Choroid plexus epithelial cell (primary cell): Measurements from ENCODE around the gene NELL1.

Experiments used
- DNase-seq: peaks from one replicate; pipeline ENCODE4 v3.0.0-alpha.2; 2010; ENCODE audit warnings: low read depth
- H3K4me3 ChIP-seq: 2 replicates; pipeline ENCODE4 v1.5.1; 2011; ENCODE audit warnings: low read depth, mild to moderate bottlenecking, control low read depth, low read length, moderate library complexity
- TF ChIP-seq, protein P1 (sequence below): conservative IDR thresholded peaks from 2 replicates; pipeline ENCODE4 v1.5.1; 2011; ENCODE audit warnings: low read depth, mild to moderate bottlenecking, control low read depth, inconsistent platforms, low read length, moderate library complexity

The NELL1 gene

DNA sequence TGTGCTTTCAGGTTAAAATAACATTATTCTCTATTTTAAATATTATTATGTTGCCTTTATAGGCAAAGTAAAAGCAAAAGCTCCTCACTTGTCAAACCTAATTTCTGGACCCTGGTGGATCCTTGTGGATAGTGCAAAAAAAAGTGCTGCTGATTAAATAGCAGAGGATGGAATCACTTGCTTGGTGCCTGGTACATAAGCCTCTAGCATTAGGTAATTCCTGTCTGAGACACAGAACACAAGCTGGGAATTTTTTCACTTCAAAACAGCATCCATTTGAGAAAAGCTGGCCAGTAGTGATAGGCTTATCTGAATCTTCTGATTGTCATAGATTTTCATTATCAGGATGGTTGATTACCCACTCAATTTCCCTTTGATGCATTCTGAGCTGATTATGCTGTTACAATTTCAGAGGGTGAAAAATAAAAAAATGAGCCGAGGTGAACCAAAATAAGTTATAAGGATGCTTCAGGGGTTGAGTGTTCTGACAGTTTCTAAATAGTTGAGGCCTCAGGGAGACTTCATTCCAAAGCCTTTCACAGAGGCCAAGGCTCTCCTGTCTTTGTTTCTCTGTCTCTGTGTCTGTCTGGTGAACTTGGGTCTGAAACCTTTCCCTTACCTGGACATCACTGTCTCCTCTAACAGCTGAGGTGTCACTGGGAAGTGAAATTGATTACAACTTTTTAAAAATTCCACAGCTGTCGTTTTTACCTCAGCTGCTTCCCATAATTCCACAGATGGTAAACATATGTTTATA is 242.9 kb downstream of the NELL1 start:
- DNase-seq, result no peak
- no peak overlapping the region for H3K4me3 ChIP-seq
- TF ChIP-seq, protein P1, sequence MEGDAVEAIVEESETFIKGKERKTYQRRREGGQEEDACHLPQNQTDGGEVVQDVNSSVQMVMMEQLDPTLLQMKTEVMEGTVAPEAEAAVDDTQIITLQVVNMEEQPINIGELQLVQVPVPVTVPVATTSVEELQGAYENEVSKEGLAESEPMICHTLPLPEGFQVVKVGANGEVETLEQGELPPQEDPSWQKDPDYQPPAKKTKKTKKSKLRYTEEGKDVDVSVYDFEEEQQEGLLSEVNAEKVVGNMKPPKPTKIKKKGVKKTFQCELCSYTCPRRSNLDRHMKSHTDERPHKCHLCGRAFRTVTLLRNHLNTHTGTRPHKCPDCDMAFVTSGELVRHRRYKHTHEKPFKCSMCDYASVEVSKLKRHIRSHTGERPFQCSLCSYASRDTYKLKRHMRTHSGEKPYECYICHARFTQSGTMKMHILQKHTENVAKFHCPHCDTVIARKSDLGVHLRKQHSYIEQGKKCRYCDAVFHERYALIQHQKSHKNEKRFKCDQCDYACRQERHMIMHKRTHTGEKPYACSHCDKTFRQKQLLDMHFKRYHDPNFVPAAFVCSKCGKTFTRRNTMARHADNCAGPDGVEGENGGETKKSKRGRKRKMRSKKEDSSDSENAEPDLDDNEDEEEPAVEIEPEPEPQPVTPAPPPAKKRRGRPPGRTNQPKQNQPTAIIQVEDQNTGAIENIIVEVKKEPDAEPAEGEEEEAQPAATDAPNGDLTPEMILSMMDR, result no peak

DNA sequence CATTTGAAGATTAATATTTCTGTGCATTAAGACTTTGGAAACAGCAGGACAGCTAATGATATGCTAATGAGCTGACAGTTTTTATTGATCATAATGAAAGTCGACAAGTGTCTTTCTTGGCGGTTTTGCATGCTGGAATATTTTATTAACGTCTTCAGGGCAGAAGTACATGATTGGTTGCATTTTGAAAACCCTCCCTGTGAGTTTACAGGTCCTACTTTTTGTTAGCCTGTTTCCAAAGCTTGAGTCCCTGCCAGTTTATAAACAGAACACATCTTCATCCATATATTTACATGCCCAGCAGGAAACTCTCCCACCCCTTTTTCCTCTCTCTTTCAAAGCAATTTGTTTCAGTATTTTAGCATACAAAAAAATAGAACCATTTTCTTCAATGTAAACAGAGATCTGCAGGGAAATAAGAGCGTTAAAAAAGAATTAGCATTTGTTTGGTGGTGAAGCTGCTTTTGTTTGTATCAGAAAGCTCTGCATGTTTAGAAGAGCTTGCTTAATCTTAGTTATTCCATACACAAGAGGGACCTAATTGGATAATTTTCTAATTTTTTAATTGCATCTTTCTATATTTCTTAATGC is 243.6 kb downstream of the NELL1 start:
- no peak overlapping the region for H3K4me3 ChIP-seq
- no peak for DNase-seq
- TF ChIP-seq, protein P1, result no peak

DNA sequence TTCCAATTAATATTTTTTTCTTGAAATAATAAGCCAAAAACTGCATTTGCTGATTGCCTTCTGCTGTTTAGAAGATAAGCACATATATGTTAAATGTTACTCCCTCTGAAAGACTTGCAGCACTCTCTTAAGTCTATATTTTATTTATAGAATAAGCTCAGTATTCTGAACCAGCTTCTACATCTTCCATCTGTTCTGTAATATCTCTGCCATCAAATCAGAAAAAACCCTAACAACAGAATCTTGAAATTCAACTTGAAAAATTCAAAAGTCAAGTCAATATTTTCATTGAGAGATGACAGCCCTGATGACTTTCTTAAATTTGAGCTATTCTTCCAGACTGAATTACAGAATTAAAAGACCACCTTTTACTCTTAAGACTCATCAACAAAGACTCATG is 247.9 kb downstream of the NELL1 start:
- no peak overlapping the region for H3K4me3 ChIP-seq
- TF ChIP-seq, protein P1, result no peak
- DNase-seq, result no peak

DNA sequence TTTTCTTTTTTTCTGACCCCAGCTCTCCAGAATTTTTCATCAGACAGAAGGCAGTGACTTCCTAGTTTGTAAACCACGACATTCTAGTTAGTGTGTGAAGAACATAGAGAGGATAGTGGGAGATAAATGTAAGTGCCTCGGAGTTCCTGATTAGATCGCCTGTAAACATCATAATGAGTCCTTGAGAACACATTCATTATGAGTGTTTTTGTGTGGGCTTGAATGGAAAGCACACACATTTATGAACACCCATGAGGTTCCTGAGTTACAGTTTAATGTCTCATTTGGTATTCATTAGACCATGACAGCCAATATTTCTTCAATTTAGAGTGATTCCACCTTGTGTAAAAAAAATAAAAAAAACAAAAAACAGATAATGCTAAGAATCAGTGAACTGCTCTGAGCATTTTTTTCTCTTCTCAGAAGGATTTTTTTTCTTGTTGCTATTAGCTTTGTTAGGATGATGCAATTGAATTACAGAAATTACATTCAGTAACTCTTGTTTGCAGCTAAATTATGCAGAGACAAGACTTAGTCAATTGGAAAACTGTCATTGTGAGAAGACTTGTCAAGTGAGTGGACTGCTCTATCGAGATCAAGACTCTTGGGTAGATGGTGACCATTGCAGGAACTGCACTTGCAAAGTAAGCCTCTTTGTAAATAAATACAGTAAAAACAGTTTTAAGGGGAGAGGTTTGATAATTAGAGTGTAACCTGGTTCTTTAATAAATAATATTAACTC is 257.6 kb downstream of the NELL1 start:
- TF ChIP-seq, protein P1, result no peak
- DNase-seq, result no peak
- H3K4me3 ChIP-seq, result no peak overlapping the region

DNA sequence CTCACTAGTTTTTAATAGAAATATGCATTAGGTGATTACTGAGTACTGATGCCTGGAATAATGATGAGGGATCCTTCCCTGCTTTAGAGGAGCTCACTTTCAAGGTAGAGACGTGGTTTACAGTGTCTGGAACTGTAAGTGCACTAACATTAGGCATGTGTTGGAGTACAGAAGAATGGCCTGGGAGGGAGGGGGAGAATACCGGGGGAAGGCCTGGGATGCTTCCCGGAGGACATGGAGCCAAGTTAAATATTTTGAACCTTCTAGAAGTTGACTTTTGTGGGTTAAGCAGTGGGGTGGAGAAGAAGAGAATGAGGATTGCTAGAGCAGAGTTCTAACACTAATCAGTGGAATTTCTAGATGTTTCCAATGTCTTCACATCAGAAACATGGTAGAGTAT is 261.6 kb downstream of the NELL1 start:
- H3K4me3 ChIP-seq, result no peak overlapping the region
- TF ChIP-seq, protein P1, result no peak
- no peak for DNase-seq

DNA sequence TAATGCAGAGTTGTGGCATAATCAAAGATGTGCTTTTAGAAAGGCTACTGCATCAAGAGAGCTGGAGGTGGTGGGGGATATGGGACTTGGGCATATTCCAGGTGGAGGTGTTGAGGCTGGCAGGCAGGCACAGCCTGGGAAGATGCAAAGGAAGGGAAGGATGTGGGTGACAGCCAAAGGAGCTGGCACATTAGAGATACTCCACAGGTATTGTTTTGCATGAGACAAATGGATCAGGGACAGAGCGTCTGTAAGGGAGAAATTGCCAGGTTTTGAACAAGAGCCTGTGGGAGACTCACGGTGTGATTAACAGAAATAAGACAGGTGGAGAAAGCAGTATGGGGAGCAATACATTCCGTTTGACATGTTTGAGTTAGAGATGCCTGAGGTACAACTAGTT is 263.7 kb downstream of the NELL1 start:
- TF ChIP-seq, protein P1, result no peak
- no peak for DNase-seq
- H3K4me3 ChIP-seq, result no peak overlapping the region

DNA sequence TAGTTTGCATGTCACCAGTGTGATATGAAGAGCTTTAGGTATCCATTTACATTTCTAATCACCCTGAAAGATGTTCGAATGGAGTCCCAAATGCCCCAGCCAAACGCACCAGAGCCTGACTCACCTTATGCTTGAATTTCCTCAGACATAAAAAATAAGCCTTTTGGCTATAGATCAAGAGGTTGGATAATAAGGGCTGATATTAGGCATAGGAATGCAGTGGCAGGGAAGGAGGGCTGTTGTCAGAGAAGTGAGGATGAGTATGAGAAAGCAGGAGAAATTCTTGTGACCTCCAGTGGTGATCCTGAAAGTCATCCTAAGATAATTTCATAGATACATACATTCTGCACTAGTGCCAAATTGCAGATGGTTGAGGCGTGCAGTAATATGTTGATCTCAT is 264.6 kb downstream of the NELL1 start:
- TF ChIP-seq, protein P1, result no peak
- DNase-seq, result no peak
- no peak overlapping the region for H3K4me3 ChIP-seq
